ENCODE measurements around the gene CPOX.
A peak's percentile ranks its signal among the peaks of the same experiment; 100 is the strongest.
"Not testable (repeated sequence)": the region's sequence is repeated elsewhere in the genome, so short reads cannot be mapped to it uniquely, and the experiment has no call there.

Gene CPOX

GRCh38 chr3:98593046-98593936 lies at the start of gene CPOX:
Gene CPOX (minus strand): TSS chr3:98593611. CDS start chr3:98593504, 107 bp downstream.
- peak within 1 kb of the TSS; percentile 28 to 87 (median 79) for H3K27ac ChIP-seq

DNA sequence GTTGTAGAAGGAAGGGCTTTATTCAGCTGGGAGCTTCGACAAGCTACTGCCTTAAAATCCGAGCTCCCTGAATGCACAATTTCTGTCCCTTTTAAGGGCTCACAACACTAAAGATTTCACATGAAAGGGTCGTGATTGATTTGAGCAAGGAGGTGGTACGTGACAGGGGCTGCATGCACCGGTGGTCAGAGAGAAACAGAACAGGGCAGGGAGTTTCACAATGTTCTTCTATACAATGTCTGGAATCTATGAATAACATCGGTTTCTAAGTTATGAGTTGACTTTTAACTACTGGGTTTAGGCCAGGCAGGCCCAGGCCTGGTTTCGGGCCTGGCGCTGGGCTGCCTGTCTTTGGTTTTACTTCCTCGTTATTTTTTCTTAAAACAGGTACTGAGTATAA lies 49.4 kb upstream of the CPOX start:
- not testable (repeated sequence) for H3K4me3 ChIP-seq, H3K27ac ChIP-seq

More at GRCh38 chr3:98593046-98593936, at the start of gene CPOX:
- H3K4me3 ChIP-seq, result peak within 1 kb of the TSS; percentile 55 to 98 (median 93)

GRCh38 chr3:98641756-98642155 lies 48.3 kb upstream of the CPOX start:
- H3K4me3 ChIP-seq, result not testable (repeated sequence)

GRCh38 chr3:98638515-98638914 lies 45.1 kb upstream of the CPOX start:
- not testable (repeated sequence) for H3K4me3 ChIP-seq

More at GRCh38 chr3:98641756-98642155, 48.3 kb upstream of the CPOX start:
- not testable (repeated sequence) for H3K27ac ChIP-seq

GRCh38 chr3:98630416-98630815 lies 37.0 kb upstream of the CPOX start:
- H3K27ac ChIP-seq, result no peak overlapping the region

More at GRCh38 chr3:98638515-98638914, 45.1 kb upstream of the CPOX start:
- H3K27ac ChIP-seq, result not testable (repeated sequence)

DNA sequence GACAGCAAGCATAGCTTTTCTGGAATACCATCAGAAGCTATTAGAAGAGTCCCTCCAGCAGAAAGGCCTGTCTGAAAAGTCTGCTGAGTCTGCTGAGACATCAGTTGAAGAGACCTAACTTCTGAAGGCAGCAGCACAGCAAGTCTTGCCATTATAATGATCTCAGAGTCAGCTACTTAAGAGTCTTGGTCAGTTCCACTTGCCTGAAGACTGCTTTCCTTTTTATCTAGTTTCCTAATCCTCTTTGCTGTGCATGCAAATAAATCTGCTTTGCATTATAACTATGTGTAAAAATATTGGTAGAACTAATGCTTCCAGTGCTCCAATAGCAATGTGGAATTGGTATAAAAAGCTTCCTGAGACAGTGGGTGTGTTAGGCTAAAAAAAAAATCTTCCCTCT lies 34.9 kb upstream of the CPOX start:
- no peak overlapping the region for H3K27ac ChIP-seq

More at GRCh38 chr3:98630416-98630815, 37.0 kb upstream of the CPOX start:
- no peak overlapping the region for H3K4me3 ChIP-seq

GRCh38 chr3:98626151-98626550 lies 32.7 kb upstream of the CPOX start:
- Histone ChIP-seq H3K27ac (no peak overlapping the region), H3K4me3 (no peak overlapping the region)

More for the DNA sequence above, 34.9 kb upstream of the CPOX start:
- H3K4me3 ChIP-seq, result no peak overlapping the region

- Histone ChIP-seq H3K27ac (no peak overlapping the region), H3K4me3 (no peak overlapping the region)
These were observed 30.3 kb upstream of the CPOX start for GRCh38 chr3:98623572-98624280.

- no peak overlapping the region for H3K4me3 ChIP-seq
- H3K27ac ChIP-seq, result no peak overlapping the region
These were observed 24.4 kb upstream of the CPOX start for GRCh38 chr3:98617841-98618240.

GRCh38 chr3:98613616-98614015 lies 20.2 kb upstream of the CPOX start:
- Histone ChIP-seq H3K27ac (peak overlapping the region in 8 of 21 experiments; percentile 1 to 63 (median 30)), H3K4me3 (no peak overlapping the region)

DNA sequence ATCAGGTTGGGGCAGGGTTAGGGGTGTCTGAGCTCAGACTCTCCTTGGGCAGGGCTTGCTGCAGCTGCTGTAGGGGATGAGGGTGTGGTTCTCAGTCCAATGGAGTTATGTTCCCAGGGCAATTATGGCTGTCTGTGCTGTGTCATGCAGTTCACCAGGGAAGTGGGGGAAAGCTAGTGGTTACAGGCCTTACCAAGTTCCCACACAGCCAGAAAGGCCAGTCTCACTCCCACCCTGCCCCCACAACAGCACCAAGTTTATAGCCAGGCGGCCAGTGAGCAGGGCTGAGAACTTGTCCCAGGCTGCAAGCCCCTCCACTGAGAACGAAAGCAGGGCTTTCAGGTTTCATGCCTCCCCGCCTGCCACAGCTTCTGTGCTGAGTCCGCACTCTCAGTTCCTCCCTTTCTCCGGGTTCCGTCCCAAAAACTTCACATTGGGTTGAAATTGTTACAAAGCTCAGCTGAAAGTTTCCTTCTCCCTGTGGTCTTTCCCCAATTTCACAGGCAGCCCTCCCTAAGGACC lies 19.6 kb upstream of the CPOX start:
- Histone ChIP-seq H3K27ac (peak overlapping the region in 10 of 21 experiments; percentile 1 to 63 (median 37)), H3K4me3 (no peak overlapping the region)

DNA sequence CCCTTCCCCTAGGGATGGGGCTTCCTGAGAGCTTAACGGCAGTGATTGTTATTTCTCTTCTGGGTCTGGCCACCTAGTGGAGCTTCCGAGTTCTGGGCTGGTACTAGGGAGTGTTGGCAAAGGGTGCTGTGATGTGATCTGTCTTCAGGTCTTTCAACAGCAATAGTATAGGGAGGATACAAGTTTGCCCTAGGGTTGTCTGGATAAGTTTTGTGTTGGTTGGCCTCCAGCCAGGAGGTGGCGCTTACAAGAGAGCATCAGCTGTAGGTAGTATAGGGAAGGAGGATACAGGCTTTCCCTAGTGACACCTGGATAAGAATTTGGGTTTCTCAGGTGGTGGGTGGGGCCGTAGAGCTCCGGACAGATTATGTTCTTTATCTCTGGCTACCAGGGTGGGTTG lies 19.2 kb upstream of the CPOX start:
- Histone ChIP-seq H3K4me3 (no peak overlapping the region), H3K27ac (peak overlapping the region in 6 of 21 experiments; percentile 1 to 63 (median 36))

DNA sequence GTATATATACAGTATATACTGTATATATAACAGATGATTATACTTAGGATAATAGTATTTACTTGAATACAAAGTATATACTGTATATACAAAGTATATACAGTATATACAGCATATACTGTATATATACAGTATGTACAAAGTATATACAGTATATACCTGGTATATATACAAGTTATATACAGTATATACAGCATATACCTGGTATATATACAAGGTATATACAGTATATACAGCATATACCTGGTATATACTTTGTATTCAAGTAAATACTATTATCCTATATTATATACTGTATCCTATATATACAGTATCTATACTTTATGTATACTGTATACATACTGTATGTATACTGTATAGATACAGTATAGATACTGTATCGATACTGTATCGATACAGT lies 14.6 kb upstream of the CPOX start:
- Histone ChIP-seq H3K4me3 (no peak overlapping the region), H3K27ac (no peak overlapping the region)

DNA sequence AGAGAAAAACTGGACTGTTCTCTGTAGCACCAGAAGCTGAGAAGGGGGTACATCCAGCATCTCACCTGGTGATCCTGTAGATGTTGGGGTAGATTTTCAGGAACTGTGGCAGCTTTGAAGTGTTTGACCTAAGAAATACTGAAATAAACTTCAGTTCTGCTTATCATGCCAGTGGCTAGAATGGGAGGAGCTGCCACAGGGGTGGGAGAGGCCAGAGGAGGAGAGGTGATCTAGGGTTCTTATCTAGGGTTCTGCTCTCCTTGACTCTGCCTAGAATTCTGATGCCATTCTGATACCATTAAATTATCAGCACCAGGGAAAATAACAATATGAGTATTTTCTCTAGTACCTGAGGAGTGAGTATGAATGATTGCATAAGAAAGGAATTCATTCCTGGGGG lies 10.2 kb upstream of the CPOX start:
- Histone ChIP-seq H3K4me3 (no peak overlapping the region), H3K27ac (no peak overlapping the region)

DNA sequence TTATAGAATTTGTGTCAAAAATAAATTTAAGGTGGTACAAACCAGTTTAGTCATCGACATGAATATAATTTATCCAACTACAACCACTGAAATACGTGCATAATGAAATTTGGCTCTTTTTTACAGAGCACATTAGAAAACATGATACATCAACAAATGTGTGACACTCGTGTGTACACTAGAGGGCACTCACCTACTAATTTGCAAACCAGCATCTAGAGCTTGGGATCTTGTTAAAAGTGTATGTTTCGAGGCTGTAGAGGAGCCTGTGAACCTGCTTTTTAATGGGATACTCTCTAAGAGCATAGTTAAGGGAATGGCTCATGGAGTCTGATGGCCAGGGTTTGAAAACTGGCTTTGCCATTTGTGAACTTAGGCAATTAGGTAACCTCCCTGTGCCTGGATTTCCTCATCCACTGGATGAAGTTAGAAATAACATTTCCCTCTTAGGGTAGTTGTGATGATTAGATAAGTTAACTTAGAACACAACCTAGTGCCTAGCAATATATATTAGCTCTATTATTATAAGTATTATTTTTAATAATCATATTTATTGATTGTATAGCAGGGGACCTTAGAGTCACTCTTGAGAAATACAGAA lies 8.8 kb upstream of the CPOX start:
- Histone ChIP-seq H3K27ac (no peak overlapping the region), H3K4me3 (no peak overlapping the region)

DNA sequence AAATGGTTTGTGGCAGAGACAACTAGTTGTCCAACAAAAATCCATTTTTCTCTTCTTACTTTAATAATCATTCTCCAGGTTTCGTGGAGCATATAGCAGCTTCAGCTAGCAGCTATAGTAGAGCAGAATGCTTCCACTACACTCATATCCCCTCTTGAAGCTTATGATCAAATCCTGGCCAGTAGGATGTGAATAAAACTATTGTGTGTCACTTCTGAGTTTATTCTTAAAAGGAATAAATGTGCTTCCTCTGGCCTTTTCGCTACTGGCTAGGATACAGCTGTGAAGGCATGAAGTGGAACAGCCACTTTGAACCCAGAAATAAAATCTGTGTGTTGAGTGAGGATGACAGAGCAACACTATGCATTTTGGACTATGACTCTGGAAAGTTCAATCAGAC lies 7.8 kb upstream of the CPOX start:
- no peak overlapping the region for H3K4me3 ChIP-seq
- H3K27ac ChIP-seq, result no peak overlapping the region

GRCh38 chr3:98600412-98601095 lies 7.1 kb upstream of the CPOX start:
- no peak overlapping the region for H3K27ac ChIP-seq
- H3K4me3 ChIP-seq, result no peak overlapping the region

- H3K4me3 ChIP-seq, result no peak overlapping the region
- no peak overlapping the region for H3K27ac ChIP-seq
These were observed 6.4 kb upstream of the CPOX start for GRCh38 chr3:98599647-98600411.

GRCh38 chr3:98598492-98598891 lies 5.1 kb upstream of the CPOX start:
- Histone ChIP-seq H3K4me3 (no peak overlapping the region), H3K27ac (no peak overlapping the region)
